HG03342 (cell line): ENCODE data around the gene NBEAL1.
A peak's percentile ranks its signal among the peaks of the same experiment; 100 is the strongest.
"Not testable (repeated sequence)": the region's sequence is repeated elsewhere in the genome, so short reads cannot be mapped to it uniquely, and the experiment has no call there.

ENCODE experiments used
- ATAC-seq: cut with Tn5 transposase; IDR thresholded peaks from one replicate; pipeline ENCODE4 v1.9.1; 2021; ENCODE audit warnings: mild to moderate bottlenecking, moderate library complexity; ENCODE audit not compliant: unreplicated experiment

The NBEAL1 gene

GRCh38 chr2:203201426-203201825 is 186.8 kb downstream of the NBEAL1 start:
- no peak for ATAC-seq

GRCh38 chr2:203209538-203209937 is 194.9 kb downstream of the NBEAL1 start:
- no peak for ATAC-seq

- peak; percentile 80 for ATAC-seq
Measured at GRCh38 chr2:203225423-203226039, 210.9 kb downstream of the NBEAL1 start.

DNA sequence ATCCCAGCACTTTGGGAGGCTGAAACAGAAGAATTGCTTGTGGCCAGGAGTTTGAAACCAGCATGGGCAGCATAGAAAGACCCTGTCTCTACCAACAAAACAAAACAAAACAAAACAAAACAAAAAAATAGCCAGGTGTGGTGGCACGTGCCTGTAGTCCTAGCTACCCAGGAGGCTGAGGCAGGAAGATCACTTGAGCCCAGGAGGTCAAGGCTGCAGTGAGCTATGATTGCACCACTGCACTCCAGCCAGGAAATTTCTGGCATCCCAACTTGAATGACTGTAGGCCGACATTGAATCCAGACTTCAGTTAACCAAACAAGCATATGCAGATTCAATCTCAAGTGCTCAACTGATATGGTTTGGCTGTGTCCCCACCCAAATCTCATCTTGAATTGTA is 215.0 kb downstream of the NBEAL1 start:
- ATAC-seq, result not testable (repeated sequence)

DNA sequence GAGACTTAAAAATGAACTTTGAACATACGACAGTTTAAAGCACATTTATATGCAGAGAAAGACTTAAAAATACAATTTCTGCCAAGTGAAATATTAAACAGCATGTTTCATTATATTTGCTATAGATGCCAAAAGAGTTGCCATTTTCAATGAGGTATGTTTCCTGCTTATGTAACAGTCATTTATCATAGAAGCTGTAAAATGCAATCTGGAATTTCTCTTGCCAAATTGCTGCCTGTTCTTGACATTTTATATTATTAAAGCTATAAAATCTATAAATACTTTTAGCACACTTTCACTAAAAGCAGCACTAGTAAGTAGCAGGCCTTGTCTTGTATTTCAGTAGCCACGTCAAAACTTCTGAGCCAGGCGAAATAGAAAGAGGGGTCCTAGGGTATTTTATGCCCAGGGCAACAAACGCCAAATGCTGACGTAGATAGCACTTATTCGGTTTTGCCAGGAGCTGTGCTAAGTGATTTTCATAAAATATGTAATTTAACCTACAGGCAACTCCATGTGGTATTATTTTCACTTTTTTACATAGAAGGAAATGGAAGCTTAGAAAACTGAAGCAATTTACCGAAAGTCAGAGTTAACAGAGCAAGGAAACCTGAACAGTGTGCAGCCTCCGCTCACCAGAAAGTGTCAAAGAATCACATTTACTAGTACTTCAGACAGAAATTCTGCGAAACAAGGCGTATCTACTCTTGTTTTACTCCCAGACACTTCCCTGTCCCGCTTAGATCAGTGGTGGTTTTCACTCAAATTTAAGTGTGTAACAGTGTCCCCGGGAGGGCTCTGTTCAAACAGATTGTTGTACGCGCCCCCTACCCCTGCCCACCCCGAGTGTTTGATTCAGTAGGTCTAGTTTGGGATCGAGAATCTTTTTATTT is 222.9 kb downstream of the NBEAL1 start:
- ATAC-seq, result no peak

GRCh38 chr2:203238292-203238703 is 223.6 kb downstream of the NBEAL1 start:
- ATAC-seq, result no peak

- peak; percentile 84 for ATAC-seq
Measured at GRCh38 chr2:203238704-203239526, 224.2 kb downstream of the NBEAL1 start, which contains the start of gene CYP20A1. Gene CYP20A1, plus strand, starts transcription at chr2:203239018. Its CDS starts 45 bp downstream, at chr2:203239063.

GRCh38 chr2:203240491-203240890 is 225.8 kb downstream of the NBEAL1 start:
- ATAC-seq, result no peak

GRCh38 chr2:203242518-203242917 is 227.8 kb downstream of the NBEAL1 start:
- no peak for ATAC-seq

- ATAC-seq, result no peak
Measured at GRCh38 chr2:203246646-203247045, 232.0 kb downstream of the NBEAL1 start.

DNA sequence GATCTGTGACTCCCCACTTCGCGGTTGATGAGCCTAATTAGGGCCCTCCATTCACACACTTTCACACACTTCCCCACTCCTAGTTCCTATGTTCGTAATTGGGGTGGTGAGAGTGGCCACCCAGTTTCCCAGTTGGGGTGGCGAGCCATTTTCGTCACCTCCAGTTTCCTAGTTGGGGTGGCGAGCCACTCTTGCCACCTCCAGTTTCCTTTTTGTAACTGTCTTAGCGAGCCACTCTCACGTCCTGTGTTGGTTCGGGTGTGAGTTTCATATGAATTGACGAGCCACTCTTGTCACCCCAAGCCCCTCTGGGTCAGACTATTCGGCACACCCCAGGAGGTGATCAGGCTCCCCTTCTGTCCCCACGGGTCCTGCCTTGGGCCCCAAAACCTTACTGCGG is 238.1 kb downstream of the NBEAL1 start:
- no peak for ATAC-seq

GRCh38 chr2:203253422-203254095 is 238.9 kb downstream of the NBEAL1 start:
- ATAC-seq, result not testable (repeated sequence)

DNA sequence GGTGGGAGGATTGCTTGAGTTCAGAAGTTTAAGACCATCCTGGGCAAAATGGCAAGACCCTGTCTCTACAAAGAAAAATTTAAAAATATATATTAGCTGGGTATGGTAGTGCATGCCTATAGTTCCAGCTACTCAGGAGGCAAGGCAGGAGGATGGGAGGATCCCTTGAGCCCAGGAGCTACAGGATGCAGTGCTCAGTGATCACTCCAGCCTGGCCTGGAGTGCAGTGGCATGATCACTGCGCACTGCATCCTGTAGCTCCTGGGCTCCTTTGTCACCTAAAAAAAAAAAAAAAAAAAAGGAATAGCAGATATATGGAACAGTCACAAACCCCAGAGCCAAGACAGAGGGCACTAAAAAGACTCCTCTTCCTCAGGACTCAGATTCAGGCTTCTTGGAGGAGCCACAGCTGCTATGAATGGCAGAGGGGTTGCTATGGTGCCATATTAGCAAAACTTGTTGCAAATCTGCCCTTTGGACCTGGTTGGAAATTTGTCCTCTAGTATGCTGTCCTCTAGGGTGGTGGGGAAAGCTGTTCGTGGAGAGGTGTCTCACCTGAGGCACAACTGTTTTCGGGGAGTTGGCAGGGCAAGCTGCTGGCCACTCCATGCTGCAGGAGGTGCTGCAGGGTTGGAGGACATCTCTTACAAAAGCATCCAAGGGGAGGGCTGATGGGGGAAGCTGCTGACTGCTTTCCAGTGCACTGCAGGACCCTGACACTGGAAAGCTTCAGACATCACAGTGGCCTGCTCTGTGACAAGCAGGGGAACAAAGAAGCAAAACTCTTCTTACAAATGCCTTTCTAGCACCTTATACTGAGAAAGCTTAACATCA is 246.9 kb downstream of the NBEAL1 start:
- no peak for ATAC-seq
